H1 (cell line): ENCODE results near the gene CELF1. TPM values are rescaled to one million over a fixed set of nuclear protein-coding genes. Genes with fewer than 3 reads are reported as not detected.

Experiments used
- CTCF ChIA-PET: fragments of 300-600 bp; sonication (Branson Sonifier 250); formaldehyde crosslinking; loops from one replicate; lab custom pipeline; 2021; ENCODE audit not compliant: partially characterized antibody; lab: Charles Lee
- POLR2A ChIA-PET: fragments of 300-600 bp; sonication (Branson Sonifier 250); formaldehyde crosslinking; loops from one replicate; lab custom pipeline; 2021; ENCODE audit warnings: inconsistent platforms; ENCODE audit not compliant: partially characterized antibody; lab: Charles Lee
- DNase-seq, 2 experiments: peaks; one replicate each; pipeline versions ENCODE4 v3.0.0 to v3.0.0-alpha.2; 2010 to 2022; ENCODE audit warnings: low spot score in 2 of 2, low read depth in 1 of 2, mixed read lengths in 1 of 2
- FAIRE-seq: peaks from 2 replicates; lab custom pipeline; 2011; peaks lifted over from hg19 to GRCh38; lab: Jason Lieb, UNC
- H2AFZ ChIP-seq: 2 replicates; pipeline ENCODE4 v1.8.1; 2012; ENCODE audit warnings: low read length, inconsistent platforms
- H2AK5ac ChIP-seq: 2 replicates; pipeline ENCODE4 v1.6.1; 2013; ENCODE audit warnings: low read depth, low read length
- H2BK120ac ChIP-seq: replicated peaks from 2 replicates; pipeline ENCODE3; 2013; ENCODE audit warnings: low read depth, low read length, inconsistent platforms
- H2BK12ac ChIP-seq: 2 replicates; pipeline ENCODE4 v1.6.1; 2013; ENCODE audit warnings: low read depth, low read length
- H2BK15ac ChIP-seq: 2 replicates; pipeline ENCODE4 v1.6.1; 2013; ENCODE audit warnings: low read length
- H2BK20ac ChIP-seq: 2 replicates; pipeline ENCODE4 v1.6.1; 2013; ENCODE audit warnings: low read length
- H2BK5ac ChIP-seq: 2 replicates; pipeline ENCODE4 v1.6.1; 2013; ENCODE audit warnings: low read depth, low read length
- H3K14ac ChIP-seq: 2 replicates; pipeline ENCODE4 v1.6.1; 2013; ENCODE audit warnings: inconsistent platforms; ENCODE audit not compliant: insufficient read length
- H3K18ac ChIP-seq: 2 replicates; pipeline ENCODE4 v1.6.1; 2013; ENCODE audit warnings: low read length; ENCODE audit errors: extremely low read depth
- H3K23ac ChIP-seq: 2 replicates; pipeline ENCODE4 v1.6.1; 2013; ENCODE audit warnings: inconsistent platforms; ENCODE audit not compliant: insufficient read length
- H3K23me2 ChIP-seq: 2 replicates; pipeline ENCODE4 v1.6.1; 2013; ENCODE audit warnings: low read depth, low read length
- H3K27ac ChIP-seq: 2 replicates; pipeline ENCODE4 v1.6.1; 2011; ENCODE audit warnings: low read depth, low read length, inconsistent platforms
- H3K27me3 ChIP-seq, 4 experiments: replicated peaks in 1 of 4; 1 replicate in 1 of 4; 2 replicates in 3 of 4; pipeline versions ENCODE4 v1.6.1 to v1.8.1; 2011 to 2013; ENCODE audit warnings: low read length in 3 of 4, mild to moderate bottlenecking in 3 of 4, inconsistent platforms in 2 of 4, mixed read lengths in 2 of 4, moderate library complexity in 1 of 4; ENCODE audit not compliant: control insufficient read depth in 3 of 4, insufficient read depth in 3 of 4; ENCODE audit errors: extremely low read depth in 1 of 4
- H3K36me3 ChIP-seq, 4 experiments: 2 replicates each; pipeline versions ENCODE4 v1.6.1 to v1.8.1; 2011 to 2013; ENCODE audit warnings: mild to moderate bottlenecking in 4 of 4, low read length in 3 of 4, moderate library complexity in 2 of 4, control low read depth in 1 of 4, inconsistent platforms in 1 of 4; ENCODE audit not compliant: insufficient read depth in 4 of 4, control insufficient read depth in 2 of 4
- H3K4ac ChIP-seq: replicated peaks from 2 replicates; pipeline ENCODE3; 2013; ENCODE audit warnings: low read length, low read depth, mixed read lengths, inconsistent platforms; ENCODE audit not compliant: insufficient read length
- H3K4me1 ChIP-seq, 4 experiments: replicated peaks in 1 of 4; 1 replicate in 1 of 4; 2 replicates in 3 of 4; pipeline versions ENCODE4 v1.6.1 to v1.8.1; 2011 to 2013; ENCODE audit warnings: low read length in 3 of 4, inconsistent platforms in 2 of 4, mixed read lengths in 1 of 4; ENCODE audit not compliant: insufficient read depth in 4 of 4, control insufficient read depth in 3 of 4
- H3K4me2 ChIP-seq, 2 experiments: 2 replicates each; pipeline versions ENCODE4 v1.6.1 to v1.8.1; 2011 to 2013; ENCODE audit warnings: low read depth in 2 of 2, low read length in 2 of 2, control low read depth in 1 of 2, inconsistent platforms in 1 of 2, mild to moderate bottlenecking in 1 of 2; ENCODE audit not compliant: insufficient read depth in 1 of 2
- H3K4me3 ChIP-seq, 4 experiments: fragments of 200-600, 300-600 bp in 1 of 4; sonication (generic), shearing (Covaris generic), sonication (Bioruptor Twin) in 1 of 4; 2 replicates each; pipeline versions ENCODE4 v1.5.1 to v1.8.1; 2011 to 2016; ENCODE audit warnings: low read length in 4 of 4, low read depth in 3 of 4, control low read depth in 2 of 4, inconsistent platforms in 2 of 4, mild to moderate bottlenecking in 2 of 4, mixed read lengths in 1 of 4, moderate library complexity in 1 of 4; ENCODE audit not compliant: insufficient read depth in 2 of 4; ENCODE audit errors: extremely low read depth in 1 of 4
- H3K56ac ChIP-seq: replicated peaks from 2 replicates; pipeline ENCODE3; 2013; ENCODE audit warnings: low read depth, mild to moderate bottlenecking, mixed read lengths, low read length, inconsistent platforms; ENCODE audit not compliant: insufficient read length
- H3K79me1 ChIP-seq: 2 replicates; pipeline ENCODE4 v1.6.1; 2013; ENCODE audit warnings: low read depth, low read length, control low read depth
- H3K79me2 ChIP-seq, 2 experiments: 2 replicates each; pipeline versions ENCODE4 v1.6.1 to v1.8.1; 2012 to 2013; ENCODE audit warnings: low read length in 2 of 2, mild to moderate bottlenecking in 2 of 2, inconsistent platforms in 1 of 2; ENCODE audit not compliant: insufficient read depth in 2 of 2, control insufficient read depth in 1 of 2
- H3K9ac ChIP-seq, 4 experiments: replicated peaks in 1 of 4; 1 replicate in 1 of 4; 2 replicates in 3 of 4; pipeline versions ENCODE4 v1.6.1 to v1.8.1; 2011 to 2013; ENCODE audit warnings: low read depth in 3 of 4, low read length in 3 of 4, control low read depth in 2 of 4, mild to moderate bottlenecking in 2 of 4, moderate library complexity in 2 of 4, inconsistent platforms in 1 of 4; ENCODE audit errors: extremely low read depth in 1 of 4
- H3K9me3 ChIP-seq, 2 experiments: 2 replicates each; pipeline versions ENCODE4 v1.6.1 to v1.8.1; 2012 to 2013; ENCODE audit warnings: mild to moderate bottlenecking in 2 of 2, moderate library complexity in 2 of 2, control low read depth in 1 of 2, inconsistent platforms in 1 of 2, low read depth in 1 of 2, low read length in 1 of 2, mixed read lengths in 1 of 2; ENCODE audit not compliant: insufficient read depth in 2 of 2
- H4K20me1 ChIP-seq, 2 experiments: replicated peaks in 1 of 2; 2 replicates each; pipeline versions ENCODE3 to v1.8.1; 2011 to 2013; ENCODE audit warnings: inconsistent platforms in 2 of 2, low read length in 2 of 2, mild to moderate bottlenecking in 1 of 2; ENCODE audit not compliant: insufficient read depth in 2 of 2, control insufficient read depth in 1 of 2
- H4K5ac ChIP-seq: 2 replicates; pipeline ENCODE4 v1.6.1; 2013; ENCODE audit warnings: low read length, low read depth, mixed read lengths, inconsistent platforms; ENCODE audit not compliant: insufficient read length
- H4K8ac ChIP-seq: 2 replicates; pipeline ENCODE4 v1.8.0; 2013; ENCODE audit warnings: mild to moderate bottlenecking, moderate library complexity, low read length, inconsistent platforms; ENCODE audit not compliant: insufficient read depth; ENCODE audit errors: extremely low read depth
- H4K91ac ChIP-seq: replicated peaks from 2 replicates; pipeline ENCODE3; 2013; ENCODE audit warnings: low read length, mixed read lengths, inconsistent platforms; ENCODE audit not compliant: insufficient read length
- CREB1 ChIP-seq: IDR thresholded peaks from 2 replicates; pipeline ENCODE4 v1.6.1; 2012; ENCODE audit warnings: inconsistent platforms
- CTCF ChIP-seq, 3 experiments: IDR thresholded peaks; 1 replicate in 2 of 3; 2 replicates in 1 of 3; pipeline versions ENCODE4 v1.5.1 to v1.6.1; 2011; ENCODE audit warnings: low read length in 3 of 3, mild to moderate bottlenecking in 3 of 3, inconsistent platforms in 2 of 3, low read depth in 1 of 3, moderate library complexity in 1 of 3; ENCODE audit not compliant: insufficient read depth in 1 of 3; ENCODE audit errors: control extremely low read depth in 1 of 3
- EZH2 ChIP-seq: fragments of 200-600 bp; sonication (generic); IDR thresholded peaks from 2 replicates; pipeline ENCODE4 v1.7.1; 2012; ENCODE audit warnings: low read depth, mild to moderate bottlenecking, moderate library complexity, low read length, inconsistent platforms; ENCODE audit not compliant: severe bottlenecking
- JUN ChIP-seq: IDR thresholded peaks from 2 replicates; pipeline ENCODE4 v1.6.1; 2011; ENCODE audit warnings: low read depth, mild to moderate bottlenecking, improper control_type of control experiment, low read length
- SUZ12 ChIP-seq: fragments of 200-600 bp; sonication (generic); IDR thresholded peaks from 2 replicates; pipeline ENCODE4 v1.6.1; 2012; ENCODE audit warnings: mild to moderate bottlenecking, inconsistent platforms, low read length, moderate library complexity, mixed read lengths
- TAF7 ChIP-seq: optimal IDR thresholded peaks from 2 replicates; pipeline ENCODE3; 2011; ENCODE audit warnings: low read depth, mild to moderate bottlenecking, inconsistent platforms, low read length, moderate library complexity, borderline replicate concordance
- YY1 ChIP-seq: IDR thresholded peaks from 2 replicates; pipeline ENCODE4 v1.6.1; 2011; ENCODE audit warnings: low read depth, mild to moderate bottlenecking, low read length
- WGBS, 2 experiments: shearing (Covaris generic) in 1 of 2; methylation state at CpG; one replicate each; pipeline versions ENCODE4 v1.1.6 to v1.1.7; 2013 to 2015; ENCODE audit warnings: low lambda C conversion rate in 2 of 2, mixed read lengths in 2 of 2, inconsistent platforms in 1 of 2, low coverage in 1 of 2, missing lambda C conversion rate in 1 of 2; ENCODE audit not compliant: insufficient replicate concordance in 2 of 2, insufficient coverage in 1 of 2, insufficient read length in 1 of 2; ENCODE audit errors: extremely low coverage in 1 of 2, missing lambda C conversion rate in 1 of 2; 5-methylcytosine and 5-hydroxymethylcytosine counted together
- polyA plus RNA-seq, 7 experiments: library from polyadenylated mRNA; depleted of rRNA in 3 of 7; stranded (reverse) in 5 of 7; unstranded in 2 of 7; fragments of >200 nt in 5 of 7; fragments of 200-250 nt in 2 of 7; gene quantifications; 1 replicate in 5 of 7; 2 replicates in 1 of 7; 4 replicates in 1 of 7; pipeline versions ENCODE4 v1.2.1 to v1.2.3, GENCODE V29; 2011 to 2013; ENCODE audit warnings: missing spikeins in 2 of 7, mixed read lengths in 2 of 7
- total RNA-seq: library from RNA; stranded (reverse); fragmentation: NEBNext Ultra II Directional; extraction: Animal tissue kit (Norgen Biotek cat#: 25700); gene quantifications from 2 replicates; pipeline ENCODE4 v1.2.1, GENCODE V29; 2021

The CELF1 gene
- total and polyA plus RNA-seq, 2 of the 8 experiments (the other 6 are each of a cell fraction or from before 2014, with no cell fraction given), result 131 to 197 TPM

- ChIA-PET CTCF (interaction anchor here (1.2 to 1.6 kb wide), 3 partner anchors 8 to 30 kb away, joined by 4 to 6 read pairs (median 5); no protein-coding TSS in a partner anchor), POLR2A (interaction anchor here (1.2 to 2.0 kb wide), 4 partner anchors 13 to 56 kb away, joined by 3 to 7 read pairs (median 4); partner anchors contain the start of gene CELF1)
- H3K4me1 ChIP-seq, result peaks cover 2 to 13% (median 7%) of the 10 kb centered on the region in 4 experiments
- H3K14ac ChIP-seq, result no peak overlapping the region
- no peak overlapping the region for H3K23ac ChIP-seq
- no peak overlapping the region for H3K4me3 ChIP-seq
- H3K56ac ChIP-seq, result no peak overlapping the region
- H3K36me3 ChIP-seq, result no peaks in the 10 kb centered on the region; a peak in 1 of 8 replicates
- H4K8ac ChIP-seq, result no peak overlapping the region
- no peak overlapping the region for H2AFZ ChIP-seq
- FAIRE-seq, result no peak
- H2BK20ac ChIP-seq, result no peak overlapping the region
- H2BK120ac ChIP-seq, result no peak overlapping the region
- H2BK15ac ChIP-seq, result no peak overlapping the region
- H3K79me1 ChIP-seq, result peaks cover 6% of the 10 kb centered on the region
- H2BK5ac ChIP-seq, result no peak overlapping the region
- H3K23me2 ChIP-seq, result no peaks in the 10 kb centered on the region; the same call in 1 of the 2 replicates
- H4K20me1 ChIP-seq, result peaks cover 12 to 19% of the 10 kb centered on the region in 2 experiments
- H3K27ac ChIP-seq, result peak overlapping the region; percentile 8; the same call in 1 of the 2 replicates
- no peaks in the 10 kb centered on the region for H3K9me3 ChIP-seq
- no peak overlapping the region for H4K5ac ChIP-seq
- H3K27me3 ChIP-seq, result no peaks in the 10 kb centered on the region
- peaks cover 15 to 98% of the 10 kb centered on the region in 2 experiments for H3K79me2 ChIP-seq
- no peak overlapping the region for H2AK5ac ChIP-seq
- no peak overlapping the region for H4K91ac ChIP-seq
- WGBS, 2 experiments, result 87% methylated on average over 8 of the region's 8 CpGs; no CpG with 5 or more reads in 1 of the 2 experiments
- TF ChIP-seq YY1, result no peak
- TF ChIP-seq CREB1, result no peak
- TF ChIP-seq JUN, result no peak
- no peak for TF ChIP-seq SUZ12
- TF ChIP-seq EZH2, result no peak
- TF ChIP-seq TAF7, result no peak
- no peak for TF ChIP-seq CTCF (IDR thresholded peaks at IDR 0.05; ENCODE audit: control extremely low read depth in 1 of 3, insufficient read depth in 1 of 3, low read depth in 1 of 3, low read length in 3 of 3)
- TF ChIP-seq, all 59 proteins: peak for 0
- peak overlapping the region in 1 of 4 experiments; percentile 19; a peak in 1 of 7 replicates for H3K9ac ChIP-seq
- H3K18ac ChIP-seq, result no peak overlapping the region
- no peak overlapping the region for H2BK12ac ChIP-seq
- no peak overlapping the region; a peak in 1 of 4 replicates for H3K4me2 ChIP-seq
- no peak for DNase-seq
- H3K4ac ChIP-seq, result no peak overlapping the region
Observed at GRCh38 chr11:47508240-47508957, 44.5 kb downstream of the CELF1 start.
